ENCODE data around the gene GALNT1. TPM values are rescaled to one million over a fixed set of nuclear protein-coding genes. Genes with fewer than 3 reads are reported as not detected.
"Not testable (repeated sequence)": the region's sequence is repeated elsewhere in the genome, so short reads cannot be mapped to it uniquely, and the experiment has no call there.

GALNT1 gene
- total RNA-seq, 1 donor = 82.9 TPM

DNA sequence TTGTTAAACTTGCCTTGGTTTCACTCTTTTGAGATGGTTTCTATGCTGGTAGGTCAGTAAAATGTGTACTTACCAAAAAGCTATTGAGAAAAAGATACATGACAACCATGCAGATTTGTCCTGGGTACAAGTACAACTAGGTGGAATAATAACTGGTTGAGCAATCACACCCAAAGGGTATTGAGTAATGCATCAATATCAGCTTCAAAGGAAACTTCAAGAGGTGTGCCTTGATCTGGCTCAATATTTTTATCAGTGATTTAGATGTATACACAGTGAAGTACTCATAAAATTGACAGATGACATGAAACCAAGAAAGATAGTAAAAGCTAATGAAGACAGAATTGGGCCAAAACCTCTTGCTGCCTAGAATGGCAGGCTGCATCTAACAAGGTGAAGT, 21.7 kb upstream of the GALNT1 start:
- TF ChIP-seq, protein P1, sequence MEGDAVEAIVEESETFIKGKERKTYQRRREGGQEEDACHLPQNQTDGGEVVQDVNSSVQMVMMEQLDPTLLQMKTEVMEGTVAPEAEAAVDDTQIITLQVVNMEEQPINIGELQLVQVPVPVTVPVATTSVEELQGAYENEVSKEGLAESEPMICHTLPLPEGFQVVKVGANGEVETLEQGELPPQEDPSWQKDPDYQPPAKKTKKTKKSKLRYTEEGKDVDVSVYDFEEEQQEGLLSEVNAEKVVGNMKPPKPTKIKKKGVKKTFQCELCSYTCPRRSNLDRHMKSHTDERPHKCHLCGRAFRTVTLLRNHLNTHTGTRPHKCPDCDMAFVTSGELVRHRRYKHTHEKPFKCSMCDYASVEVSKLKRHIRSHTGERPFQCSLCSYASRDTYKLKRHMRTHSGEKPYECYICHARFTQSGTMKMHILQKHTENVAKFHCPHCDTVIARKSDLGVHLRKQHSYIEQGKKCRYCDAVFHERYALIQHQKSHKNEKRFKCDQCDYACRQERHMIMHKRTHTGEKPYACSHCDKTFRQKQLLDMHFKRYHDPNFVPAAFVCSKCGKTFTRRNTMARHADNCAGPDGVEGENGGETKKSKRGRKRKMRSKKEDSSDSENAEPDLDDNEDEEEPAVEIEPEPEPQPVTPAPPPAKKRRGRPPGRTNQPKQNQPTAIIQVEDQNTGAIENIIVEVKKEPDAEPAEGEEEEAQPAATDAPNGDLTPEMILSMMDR (IDR thresholded peaks at IDR 0.05; ENCODE audit: insufficient read depth, low read depth, low read length) = no peak
- DNase-seq (ENCODE audit: low read depth) = no peak
- no peak overlapping the region for H3K4me3 ChIP-seq (ENCODE audit: low read depth, low read length)

DNA sequence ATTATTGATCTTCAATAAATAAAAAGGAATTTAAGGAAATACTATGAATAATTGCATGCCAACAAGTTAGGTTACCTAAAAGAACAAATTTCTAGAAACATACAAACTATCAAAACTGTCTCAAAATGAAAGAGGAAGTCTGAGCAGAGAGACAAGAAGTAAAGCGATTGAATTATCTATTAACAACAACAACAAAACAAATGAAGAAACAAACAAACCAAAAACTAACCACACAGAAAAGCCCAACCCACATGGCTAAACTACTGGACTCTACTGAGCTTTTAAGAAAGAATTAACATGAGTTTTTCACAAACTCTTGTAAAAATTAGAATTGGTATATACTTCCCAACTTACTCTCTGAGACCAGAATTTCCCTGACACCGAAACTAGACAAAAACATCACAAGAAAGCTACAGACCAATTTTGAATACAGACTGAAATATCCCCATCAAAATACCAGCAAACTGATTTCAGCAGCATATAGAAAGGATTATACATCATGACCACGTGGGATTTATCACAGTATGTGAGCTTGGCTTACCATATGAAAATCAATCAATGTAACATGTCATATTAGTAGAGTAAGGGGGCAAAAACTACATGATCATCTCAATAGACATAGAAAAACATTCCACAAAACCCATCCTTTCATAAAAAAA, 16.6 kb upstream of the GALNT1 start:
- no peak overlapping the region for H3K4me3 ChIP-seq (ENCODE audit: low read depth, low read length)
- TF ChIP-seq, protein P1 (IDR thresholded peaks at IDR 0.05; ENCODE audit: insufficient read depth, low read depth, low read length) = no peak
- no peak for DNase-seq (ENCODE audit: low read depth)

DNA sequence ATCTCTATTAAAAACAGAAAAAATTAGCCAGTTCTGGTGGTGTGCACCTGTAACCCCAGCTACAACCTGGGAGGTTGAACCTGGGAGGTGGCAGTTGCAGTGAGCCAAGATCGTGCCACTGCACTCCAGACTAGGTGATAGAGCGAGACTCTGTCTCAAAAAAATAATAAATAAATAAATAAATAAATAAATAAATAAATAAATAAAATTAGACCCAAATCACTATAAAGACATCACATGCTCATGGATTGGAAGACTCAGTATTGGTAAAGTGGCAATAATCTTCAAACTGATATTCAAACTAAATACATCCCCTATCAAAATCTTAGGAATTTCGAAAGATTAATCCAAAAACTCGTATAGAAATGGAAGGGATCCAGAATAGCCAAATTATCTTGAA, 15.5 kb upstream of the GALNT1 start:
- DNase-seq (ENCODE audit: low read depth) = no peak
- TF ChIP-seq, protein P1 (IDR thresholded peaks at IDR 0.05; ENCODE audit: insufficient read depth, low read depth, low read length) = no peak

DNA sequence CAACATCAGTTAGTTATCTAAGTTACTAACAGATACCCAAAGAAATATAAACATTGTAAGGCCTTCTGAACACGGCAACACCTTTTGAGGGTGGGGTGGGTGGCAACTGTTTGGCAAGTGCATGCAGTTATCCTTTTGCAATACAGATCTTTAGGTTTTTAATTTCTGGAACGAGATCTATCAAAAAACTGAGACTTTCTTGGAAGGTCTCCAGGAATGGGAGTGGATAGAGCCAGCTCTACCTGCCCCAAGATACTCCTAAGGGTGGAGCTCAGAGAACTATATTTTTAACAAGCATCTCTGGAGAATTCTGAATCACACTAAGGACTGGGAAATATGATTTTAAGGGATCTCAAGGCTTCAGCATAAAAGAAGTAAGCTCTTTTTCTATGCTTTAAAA, 11.4 kb upstream of the GALNT1 start:
- DNase-seq (ENCODE audit: low read depth) = no peak
- H3K4me3 ChIP-seq (ENCODE audit: low read depth, low read length) = no peak overlapping the region
- TF ChIP-seq, protein P1 (IDR thresholded peaks at IDR 0.05; ENCODE audit: insufficient read depth, low read depth, low read length) = no peak

More for the DNA sequence above, 15.5 kb upstream of the GALNT1 start:
- no peak overlapping the region for H3K4me3 ChIP-seq (ENCODE audit: low read depth, low read length)

DNA sequence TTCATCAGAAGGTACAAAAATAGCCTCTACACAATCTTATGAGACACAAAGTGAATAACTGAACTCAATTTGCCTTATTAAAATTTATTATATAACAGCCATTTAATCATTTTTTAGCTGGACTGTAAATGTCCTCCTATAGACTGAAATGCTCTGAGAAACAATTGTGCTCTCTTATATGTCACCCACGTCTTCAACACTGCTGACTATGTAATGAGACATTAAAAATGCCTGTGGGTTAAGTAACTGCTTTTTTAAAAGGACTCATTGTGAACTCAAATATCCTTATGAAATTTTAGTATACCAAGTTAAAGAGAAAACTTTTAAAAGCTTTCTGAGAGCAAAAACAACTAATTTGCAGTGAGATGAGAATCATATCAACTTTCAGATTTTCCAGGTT, 10.4 kb upstream of the GALNT1 start:
- no peak for DNase-seq (ENCODE audit: low read depth)
- TF ChIP-seq, protein P1 (IDR thresholded peaks at IDR 0.05; ENCODE audit: insufficient read depth, low read depth, low read length) = no peak
- H3K4me3 ChIP-seq (ENCODE audit: low read depth, low read length) = no peak overlapping the region

DNA sequence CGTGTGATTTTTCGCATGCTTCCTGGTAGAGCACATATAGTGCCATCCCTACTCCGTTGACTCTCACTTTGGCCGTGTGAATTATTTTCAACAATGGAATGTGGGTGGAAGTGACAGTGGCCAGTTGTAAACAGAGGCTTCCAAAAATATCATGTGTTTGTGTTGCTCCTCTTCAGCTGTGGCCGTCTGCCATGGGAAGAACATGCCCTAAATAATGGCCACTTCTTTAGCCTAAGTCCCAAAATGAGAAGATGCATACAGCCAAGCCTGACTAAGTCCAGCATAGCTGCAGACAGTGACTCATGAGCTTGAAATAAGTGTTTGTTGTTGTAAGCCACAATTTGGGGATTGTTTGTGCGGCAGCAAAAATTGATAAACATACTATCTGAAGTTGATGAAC, 8.9 kb upstream of the GALNT1 start:
- TF ChIP-seq, protein P1 (IDR thresholded peaks at IDR 0.05; ENCODE audit: insufficient read depth, low read depth, low read length) = no peak
- DNase-seq (ENCODE audit: low read depth) = peak; percentile 17
- H3K4me3 ChIP-seq (ENCODE audit: low read depth, low read length) = no peak overlapping the region

DNA sequence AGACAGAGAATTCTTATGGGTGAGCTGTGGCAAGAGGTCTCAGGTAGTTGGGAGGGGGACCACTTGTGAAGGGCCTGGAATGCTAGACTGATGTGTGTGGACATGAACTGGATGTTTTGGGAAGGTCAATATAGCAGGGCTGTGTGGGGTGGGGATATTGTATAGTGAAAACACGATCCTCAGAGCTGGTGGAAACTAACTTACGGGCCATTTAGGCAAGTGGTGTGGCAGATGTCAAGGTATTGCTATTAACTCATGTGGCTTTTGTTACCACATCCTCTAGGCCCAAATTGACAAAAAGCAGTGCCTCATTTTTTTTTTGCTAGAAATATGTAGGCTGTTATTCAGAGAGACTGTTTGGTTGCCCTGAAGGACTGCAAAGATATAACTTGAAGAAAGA, 8.0 kb upstream of the GALNT1 start:
- no peak overlapping the region for H3K4me3 ChIP-seq (ENCODE audit: low read depth, low read length)
- TF ChIP-seq, protein P1 (IDR thresholded peaks at IDR 0.05; ENCODE audit: insufficient read depth, low read depth, low read length) = no peak
- no peak for DNase-seq (ENCODE audit: low read depth)

DNA sequence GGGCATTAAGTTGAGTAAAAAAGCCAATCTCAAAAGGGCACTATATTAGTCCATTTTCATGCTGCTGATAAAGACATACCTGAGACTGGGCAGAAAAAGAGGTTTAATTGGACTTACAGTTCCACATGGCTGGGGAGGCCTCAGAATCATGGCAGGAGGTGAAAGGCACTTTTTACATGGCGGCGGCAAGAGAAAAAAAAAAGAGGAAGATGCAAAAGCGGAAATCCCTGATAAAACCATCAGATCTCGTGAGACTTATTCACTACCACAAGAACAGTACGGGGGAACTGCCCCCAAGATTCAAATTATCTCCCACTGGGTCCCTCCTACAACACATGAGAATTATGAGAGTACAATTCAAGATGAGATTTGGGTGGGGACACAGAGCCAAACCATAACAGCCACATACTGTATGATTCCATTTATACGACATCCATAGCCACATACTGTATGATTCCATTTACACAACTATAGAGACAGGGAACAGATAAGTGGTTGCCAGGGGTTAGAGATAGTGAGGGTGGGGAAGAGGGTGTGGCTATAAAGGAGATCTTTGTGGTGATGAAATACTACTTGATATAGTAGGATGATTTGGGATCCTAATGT, 5.2 kb upstream of the GALNT1 start:
- not testable (repeated sequence) for H3K4me3 ChIP-seq (ENCODE audit: low read depth, low read length); DNase-seq (ENCODE audit: low read depth)
